CD4-positive, alpha-beta T cell (primary cell): ENCODE results near the gene HLCS. TPM values are rescaled to one million over a fixed set of nuclear protein-coding genes. Genes with fewer than 3 reads are reported as not detected.

Source experiments
- ATAC-seq: fragments of 200-7000 bp; cut with Tn5 transposase; one replicate; pipeline ENCODE4 v1.10.0; 2022; ENCODE audit warnings: mild to moderate bottlenecking; ENCODE audit not compliant: poor library complexity
- CTCF ChIA-PET: fragments of 350-600 bp; sonication (Branson Sonifier 250); formaldehyde crosslinking; loops from one replicate; lab custom pipeline; 2021; ENCODE audit warnings: antibody characterized with exemption, inconsistent platforms; lab: Charles Lee
- POLR2A ChIA-PET: fragments of 350-600 bp; sonication (Branson Sonifier 250); formaldehyde crosslinking; loops from one replicate; lab custom pipeline; 2021; ENCODE audit warnings: antibody characterized with exemption, inconsistent platforms; lab: Charles Lee
- DNase-seq, 14 experiments: peaks; one replicate each; pipeline ENCODE4 v3.0.0-alpha.2; 2013 to 2020; ENCODE audit warnings: mixed read lengths in 2 of 14
- H3K27ac ChIP-seq, 2 donors: one replicate each; pipeline versions ENCODE4 v1.5.1 to v1.7.0; 2013; ENCODE audit warnings: low read length in 2 of 2, low read depth in 1 of 2, mild to moderate bottlenecking in 1 of 2
- H3K27me3 ChIP-seq, 2 experiments: 1 replicate in 1 of 2; 2 replicates in 1 of 2; pipeline versions ENCODE4 v1.6.1 to v1.7.0; 2013; ENCODE audit warnings: low read length in 2 of 2, control low read depth in 1 of 2, mild to moderate bottlenecking in 1 of 2, moderate library complexity in 1 of 2; ENCODE audit not compliant: insufficient read depth in 2 of 2, control insufficient read depth in 1 of 2
- H3K36me3 ChIP-seq: one replicate; pipeline ENCODE4 v1.6.1; 2013; ENCODE audit warnings: low read length, control low read depth; ENCODE audit not compliant: insufficient read depth
- H3K4me1 ChIP-seq: one replicate; pipeline ENCODE4 v1.6.1; 2013; ENCODE audit warnings: low read length, control low read depth; ENCODE audit not compliant: insufficient read depth
- H3K4me3 ChIP-seq: one replicate; pipeline ENCODE4 v1.5.1; 2013; ENCODE audit warnings: mild to moderate bottlenecking, low read length, moderate library complexity
- H3K9me3 ChIP-seq, 2 experiments: 1 replicate in 1 of 2; 2 replicates in 1 of 2; pipeline versions ENCODE4 v1.6.1 to v1.7.0; 2013; ENCODE audit warnings: low read length in 2 of 2, mild to moderate bottlenecking in 2 of 2, control low read depth in 1 of 2, moderate library complexity in 1 of 2; ENCODE audit not compliant: control insufficient read depth in 1 of 2, insufficient read depth in 1 of 2
- H3K27ac Mint-ChIP-seq: one replicate; pipeline ENCODE4 v1.8.0; 2020; ENCODE audit warnings: mixed read lengths
- H3K27me3 Mint-ChIP-seq: one replicate; pipeline ENCODE4 v1.8.0; 2021; ENCODE audit warnings: mixed read lengths
- H3K36me3 Mint-ChIP-seq: one replicate; pipeline ENCODE4 v1.8.0; 2021; ENCODE audit warnings: low read depth, mixed read lengths
- H3K4me1 Mint-ChIP-seq: one replicate; pipeline ENCODE4 v1.8.0; 2021; ENCODE audit warnings: low read depth, mixed read lengths
- H3K4me3 Mint-ChIP-seq: one replicate; pipeline ENCODE4 v1.8.0; 2020; ENCODE audit warnings: mild to moderate bottlenecking, mixed read lengths
- H3K9me3 Mint-ChIP-seq: one replicate; pipeline ENCODE4 v1.8.0; 2020; ENCODE audit warnings: mixed read lengths
- intact Hi-C, 2 experiments: fragments of 100-400 bp; cut with DNase I in 1 of 2; cut with micrococcal nuclease in 1 of 2; formaldehyde crosslinking; loops; one replicate each; pipeline versions ENCODE4 v1.15.1 to v1.9.0; 2023 to 2025; cut with DNase I, micrococcal nuclease
- total RNA-seq, 174 experiments: library from RNA in 2 of 174; stranded (reverse) in 2 of 174; gene quantifications; one replicate each; pipeline ENCODE4 v1.2.3 and lab custom pipeline; 2021 to 2026
- TF ChIP-seq, protein P1 (sequence below): fragments of 200-600 bp; IDR thresholded peaks from one replicate; pipeline ENCODE4 v1.8.0; 2022; ENCODE audit warnings: antibody characterized with exemption, mild to moderate bottlenecking

The HLCS gene
- total RNA-seq, 2 experiments from 2014 or later: 8.1 to 10.0 TPM

DNA sequence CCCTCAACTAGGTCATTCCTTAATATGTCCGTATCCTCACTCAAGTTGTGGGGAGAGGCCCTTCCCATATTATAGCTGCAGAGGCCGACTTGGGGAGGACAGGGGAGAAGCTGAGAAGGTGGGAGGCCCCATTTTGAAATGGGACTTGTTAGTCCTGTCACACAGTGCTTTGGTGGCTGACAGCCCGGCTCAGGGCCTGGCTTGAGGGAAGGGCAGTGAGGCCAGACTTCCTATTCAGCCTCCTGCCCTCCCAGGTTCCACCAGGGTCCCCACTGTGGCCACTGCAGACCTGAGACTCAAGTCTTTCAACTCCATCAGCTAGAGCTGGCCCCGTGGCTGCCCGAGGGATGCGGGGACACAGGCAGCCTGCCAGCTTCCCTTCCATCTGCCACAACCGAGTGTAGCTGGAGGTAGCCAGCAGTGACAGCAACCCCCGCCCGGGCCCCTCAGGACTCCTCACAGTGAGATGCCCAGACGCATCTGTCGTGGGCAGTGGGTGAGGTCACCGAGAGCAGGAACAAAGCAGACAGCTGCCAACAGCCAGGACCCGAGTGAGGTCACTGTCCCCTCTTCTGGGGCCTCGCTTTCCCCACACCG is 230.6 kb downstream of the HLCS start:
- ChIA-PET CTCF (no interaction called here), POLR2A (no interaction called here)
- no peak for DNase-seq
- H3K27me3 Mint-ChIP-seq: peaks cover 33% of the 10 kb centered on the region
- no peak overlapping the region for H3K4me3 Mint-ChIP-seq
- TF ChIP-seq, protein P1, sequence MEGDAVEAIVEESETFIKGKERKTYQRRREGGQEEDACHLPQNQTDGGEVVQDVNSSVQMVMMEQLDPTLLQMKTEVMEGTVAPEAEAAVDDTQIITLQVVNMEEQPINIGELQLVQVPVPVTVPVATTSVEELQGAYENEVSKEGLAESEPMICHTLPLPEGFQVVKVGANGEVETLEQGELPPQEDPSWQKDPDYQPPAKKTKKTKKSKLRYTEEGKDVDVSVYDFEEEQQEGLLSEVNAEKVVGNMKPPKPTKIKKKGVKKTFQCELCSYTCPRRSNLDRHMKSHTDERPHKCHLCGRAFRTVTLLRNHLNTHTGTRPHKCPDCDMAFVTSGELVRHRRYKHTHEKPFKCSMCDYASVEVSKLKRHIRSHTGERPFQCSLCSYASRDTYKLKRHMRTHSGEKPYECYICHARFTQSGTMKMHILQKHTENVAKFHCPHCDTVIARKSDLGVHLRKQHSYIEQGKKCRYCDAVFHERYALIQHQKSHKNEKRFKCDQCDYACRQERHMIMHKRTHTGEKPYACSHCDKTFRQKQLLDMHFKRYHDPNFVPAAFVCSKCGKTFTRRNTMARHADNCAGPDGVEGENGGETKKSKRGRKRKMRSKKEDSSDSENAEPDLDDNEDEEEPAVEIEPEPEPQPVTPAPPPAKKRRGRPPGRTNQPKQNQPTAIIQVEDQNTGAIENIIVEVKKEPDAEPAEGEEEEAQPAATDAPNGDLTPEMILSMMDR: no peak
- no peak overlapping the region for H3K27ac Mint-ChIP-seq
- Histone ChIP-seq H3K27ac (no peak overlapping the region), H3K36me3 (no peaks in the 10 kb centered on the region), H3K27me3 (peaks cover 0 to 15% of the 10 kb centered on the region in 2 experiments), H3K4me3 (no peak overlapping the region), H3K9me3 (peaks cover 0 to 16% of the 10 kb centered on the region in 2 experiments), H3K4me1 (no peaks in the 10 kb centered on the region)
- intact Hi-C loops: no loop called here
- no peaks in the 10 kb centered on the region for H3K36me3 Mint-ChIP-seq
- no peak for ATAC-seq
- H3K4me1 Mint-ChIP-seq: no peaks in the 10 kb centered on the region
- H3K9me3 Mint-ChIP-seq: peaks cover 3% of the 10 kb centered on the region

DNA sequence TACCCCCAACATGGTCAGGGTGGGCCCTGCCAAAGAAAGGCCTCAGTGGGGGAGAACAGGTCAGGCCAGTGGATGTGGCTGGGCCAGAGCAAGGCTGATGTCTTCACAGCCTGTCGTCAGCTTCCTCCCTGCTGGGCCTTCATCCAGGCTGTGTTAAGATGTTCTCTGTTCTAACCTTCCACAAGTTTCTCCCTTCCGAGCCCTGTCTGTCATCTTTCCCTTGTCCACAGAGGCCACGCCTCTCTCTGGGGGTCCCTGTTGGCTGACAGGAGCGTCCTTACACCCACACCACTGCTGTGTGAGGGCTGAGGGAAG is 231.3 kb downstream of the HLCS start:
- CTCF ChIA-PET: no interaction called here
- H3K36me3 Mint-ChIP-seq: no peaks in the 10 kb centered on the region
- Histone ChIP-seq H3K36me3 (no peaks in the 10 kb centered on the region), H3K27me3 (peaks cover 0 to 15% of the 10 kb centered on the region in 2 experiments), H3K4me3 (no peak overlapping the region), H3K4me1 (no peaks in the 10 kb centered on the region), H3K27ac (no peak overlapping the region), H3K9me3 (peaks cover 0 to 16% of the 10 kb centered on the region in 2 experiments)
- intact Hi-C loops: no loop called here
- TF ChIP-seq, protein P1: no peak
- H3K4me3 Mint-ChIP-seq: no peak overlapping the region
- POLR2A ChIA-PET: no interaction called here
- ATAC-seq (no peak), DNase-seq (no peak)
- no peaks in the 10 kb centered on the region for H3K4me1 Mint-ChIP-seq
- H3K9me3 Mint-ChIP-seq: peaks cover 3% of the 10 kb centered on the region
- no peak overlapping the region for H3K27ac Mint-ChIP-seq
- H3K27me3 Mint-ChIP-seq: peaks cover 37% of the 10 kb centered on the region

DNA sequence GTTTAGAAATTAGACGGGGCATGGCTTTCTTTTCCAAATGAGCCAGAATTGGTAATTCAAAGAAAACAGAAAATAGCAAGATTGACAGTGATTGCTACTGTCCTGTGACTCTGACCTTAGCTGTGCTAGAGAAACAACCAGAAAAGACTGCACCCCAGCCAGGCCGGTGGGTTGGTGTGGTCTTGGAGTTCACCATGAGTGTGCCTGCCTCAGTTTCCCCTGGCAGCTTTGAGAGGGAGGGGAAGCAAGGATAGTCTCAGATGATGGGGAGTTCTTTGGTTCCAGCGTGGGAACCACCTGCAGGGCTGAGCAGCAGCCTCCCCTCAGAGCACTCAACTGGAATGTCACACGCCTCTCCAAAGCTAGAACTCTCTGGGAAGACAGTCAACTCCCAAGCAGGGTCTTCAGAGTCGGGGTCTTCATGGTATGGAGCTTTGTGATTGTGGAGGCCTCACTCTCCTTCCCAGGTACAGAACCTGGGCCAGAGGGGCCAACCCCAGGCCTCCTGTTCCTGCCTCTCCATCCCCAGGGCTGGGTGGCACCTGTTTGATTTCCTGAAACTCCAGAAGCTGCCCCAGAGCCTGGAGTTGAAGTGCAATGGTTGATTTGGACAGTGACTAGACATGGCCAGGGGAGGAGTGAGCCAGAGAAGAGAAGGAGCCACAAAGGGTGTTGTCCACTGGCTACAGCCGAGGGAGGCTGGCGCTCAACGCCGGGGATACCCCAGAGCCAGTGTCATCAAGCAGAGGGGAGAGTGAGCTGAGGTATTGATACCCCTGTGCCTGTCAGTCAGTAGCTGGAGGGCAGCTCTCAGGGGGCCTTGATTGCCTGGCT is 231.9 kb downstream of the HLCS start:
- no peaks in the 10 kb centered on the region for H3K36me3 ChIP-seq
- peaks cover 0 to 16% of the 10 kb centered on the region in 2 experiments for H3K9me3 ChIP-seq
- DNase-seq (no peak), ATAC-seq (no peak)
- H3K36me3 Mint-ChIP-seq: no peaks in the 10 kb centered on the region
- TF ChIP-seq, protein P1: no peak
- peaks cover 42% of the 10 kb centered on the region for H3K27me3 Mint-ChIP-seq
- peaks cover 0 to 15% of the 10 kb centered on the region in 2 experiments for H3K27me3 ChIP-seq
- H3K4me3 ChIP-seq: no peak overlapping the region
- no peaks in the 10 kb centered on the region for H3K4me1 ChIP-seq
- H3K4me1 Mint-ChIP-seq: no peaks in the 10 kb centered on the region
- peaks cover 3% of the 10 kb centered on the region for H3K9me3 Mint-ChIP-seq
- no peak overlapping the region for H3K27ac Mint-ChIP-seq
- intact Hi-C loops: no loop called here
- CTCF ChIA-PET: no interaction called here
- no peak overlapping the region for H3K4me3 Mint-ChIP-seq
- H3K27ac ChIP-seq: no peak overlapping the region
- POLR2A ChIA-PET: no interaction called here
